Fibroblast of mammary gland (primary cell): ENCODE measurements around the gene FAF1.
A peak's percentile ranks its signal among the peaks of the same experiment; 100 is the strongest.

Source experiments
- DNase-seq: peaks from one replicate; pipeline ENCODE4 v3.0.0-alpha.2; 2010; ENCODE audit warnings: low read depth
- H3K4me3 ChIP-seq: 2 replicates; pipeline ENCODE4 v1.5.1; 2011; ENCODE audit warnings: low read depth, mild to moderate bottlenecking, low read length, moderate library complexity; ENCODE audit not compliant: control insufficient read depth
- CTCF ChIP-seq: conservative IDR thresholded peaks from 2 replicates; pipeline ENCODE4 v1.5.1; 2011; ENCODE audit warnings: low read depth, low read length, inconsistent platforms; ENCODE audit not compliant: control insufficient read depth, insufficient read depth

The FAF1 gene

DNA sequence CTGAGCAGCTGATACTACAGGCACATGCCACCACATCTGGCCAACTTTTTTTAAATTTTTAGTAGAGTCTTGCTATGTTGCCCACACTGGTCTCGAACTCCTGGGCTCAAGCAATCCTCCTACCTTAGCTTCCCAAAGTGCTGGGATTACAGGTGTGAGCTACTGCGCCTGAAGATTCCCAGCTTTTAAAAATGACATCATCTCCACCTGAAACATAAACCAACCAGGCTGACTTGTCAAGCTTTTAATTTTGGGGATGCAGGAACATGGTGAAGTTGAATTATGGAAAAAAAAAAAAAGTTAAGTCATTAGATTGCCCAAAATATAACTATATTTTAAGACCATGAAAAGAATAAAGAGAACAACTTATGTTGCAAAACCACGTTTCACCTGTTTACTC lies 350.6 kb downstream of the FAF1 start:
- no peak for TF ChIP-seq CTCF
- H3K4me3 ChIP-seq = no peak overlapping the region
- no peak for DNase-seq

DNA sequence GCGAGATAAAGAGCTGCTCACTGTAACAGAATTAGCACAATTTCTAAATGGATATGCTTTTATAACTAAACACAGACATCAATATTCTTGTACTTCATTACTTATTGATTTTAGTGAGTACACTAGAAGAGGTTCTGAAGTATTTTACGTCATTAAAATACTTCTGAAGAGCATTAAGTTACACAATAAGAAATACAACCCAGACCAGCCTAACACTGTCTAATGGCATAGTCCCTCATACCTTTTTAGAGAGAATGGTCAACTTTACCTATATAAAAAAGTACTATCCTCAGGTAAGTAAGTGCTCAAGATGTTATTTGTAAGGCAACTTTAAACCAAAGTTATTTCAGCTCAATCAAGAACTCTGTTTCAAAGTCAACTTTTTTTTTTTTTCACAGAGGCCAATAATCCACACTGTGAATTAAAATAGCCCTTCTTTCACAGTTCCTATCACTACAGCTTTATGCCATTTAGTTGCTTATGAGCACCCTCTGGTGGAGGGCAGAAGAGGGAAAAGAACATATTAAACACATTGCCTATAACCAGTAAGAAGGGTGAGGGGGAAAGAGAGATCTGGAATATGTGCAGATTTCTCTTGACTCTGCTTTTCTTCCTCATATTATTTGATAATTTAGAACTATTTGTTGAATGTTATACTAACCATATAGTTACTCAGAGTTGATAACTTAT lies 354.7 kb downstream of the FAF1 start:
- no peak overlapping the region for H3K4me3 ChIP-seq
- peak; percentile 59 for TF ChIP-seq CTCF
- peak; percentile 48 for DNase-seq

- no peak for TF ChIP-seq CTCF
- no peak for DNase-seq
- no peak overlapping the region for H3K4me3 ChIP-seq
These were observed 355.5 kb downstream of the FAF1 start for GRCh38 chr1:50604580-50604979.

DNA sequence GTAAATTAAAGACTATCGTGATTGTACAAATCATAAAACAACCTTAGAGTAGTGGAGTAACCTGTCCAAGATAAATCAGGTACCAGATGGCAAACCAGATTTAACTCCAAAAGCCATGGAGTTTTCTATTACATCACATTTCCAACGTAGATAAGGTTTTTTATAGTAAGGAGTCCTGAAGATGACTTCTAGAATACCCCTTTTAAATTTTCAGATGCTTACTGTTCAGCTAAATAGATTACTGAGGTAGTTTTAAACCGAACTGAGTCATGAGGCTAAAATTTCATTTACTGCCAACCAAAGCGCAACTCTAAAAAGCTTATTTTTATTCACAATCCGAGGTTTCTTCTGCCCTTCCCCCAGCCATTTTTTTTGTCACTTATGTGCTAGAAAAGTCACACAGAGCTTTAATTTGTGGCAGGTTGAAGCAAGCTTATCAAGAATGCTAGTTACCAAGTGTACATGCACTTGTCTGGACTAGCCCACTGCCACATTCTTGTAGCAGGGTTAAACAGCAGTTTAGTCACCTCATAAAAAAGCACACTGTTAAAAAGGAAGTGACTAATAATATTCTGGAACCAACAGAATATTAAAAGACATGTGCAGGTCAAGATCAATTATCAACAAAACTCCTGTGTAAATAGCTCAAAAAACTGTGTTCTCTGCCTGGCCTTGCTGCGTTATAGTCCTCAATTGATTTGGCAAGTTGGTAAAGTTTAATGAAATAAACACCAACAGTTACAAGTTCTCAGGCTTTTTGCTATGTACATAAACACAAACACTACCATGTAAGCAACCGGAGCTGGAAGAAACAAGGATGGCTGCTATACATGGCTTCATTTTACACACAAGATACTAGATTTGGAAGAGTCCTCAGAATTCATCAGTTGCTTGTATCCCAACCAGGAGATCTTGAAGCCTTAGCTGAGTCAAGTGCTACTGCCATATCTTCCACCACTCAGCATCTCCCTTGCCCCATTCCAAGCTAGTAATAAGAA lies 356.5 kb downstream of the FAF1 start:
- no peak overlapping the region for H3K4me3 ChIP-seq
- TF ChIP-seq CTCF = no peak
- DNase-seq = peak; percentile 59

GRCh38 chr1:50599546-50599945 lies 360.5 kb downstream of the FAF1 start:
- no peak for DNase-seq
- TF ChIP-seq CTCF = no peak
- H3K4me3 ChIP-seq = no peak overlapping the region

- H3K4me3 ChIP-seq = no peak overlapping the region
- no peak for DNase-seq
- no peak for TF ChIP-seq CTCF
These were observed 364.2 kb downstream of the FAF1 start for GRCh38 chr1:50595874-50596273.
